GM12878 (cell line): ENCODE data around the gene WAS. TPM values are rescaled to one million over a fixed set of nuclear protein-coding genes. Genes with fewer than 3 reads are reported as not detected.

ENCODE experiments used
- ATAC-seq: fragments of 200-7000 bp; cut with Tn5 transposase; 3 replicates; pipeline ENCODE4 v1.9.1; 2020; ENCODE audit warnings: mild to moderate bottlenecking, moderate library complexity
- BruUV-seq: library from RNA; stranded (reverse); fragments of 400-500 nt; replicated peaks from 2 replicates; lab custom pipeline; 2021; lab: Mats Ljungman, UMichigan
- CTCF ChIA-PET: fragments of 300-600 bp; sonication (Branson Sonifier 250); formaldehyde crosslinking; extraction: SDS; loops from one replicate; lab custom pipeline; 2021; ENCODE audit warnings: inconsistent platforms; lab: Yijun Ruan, JAX
- POLR2A ChIA-PET: fragments of 350-600 bp; formaldehyde crosslinking; extraction: SDS; loops from one replicate; lab custom pipeline; 2021; ENCODE audit warnings: inconsistent platforms; lab: Charles Lee
- RAD21 ChIA-PET: fragments of 300-600 bp; sonication (Branson Sonifier 250); formaldehyde crosslinking; loops from one replicate; lab custom pipeline; 2023; ENCODE audit warnings: antibody characterized with exemption; ENCODE audit not compliant: unreplicated experiment; lab: Charles Lee
- SMC1A ChIA-PET: fragments of 300-600 bp; sonication (Branson Sonifier 250); formaldehyde crosslinking; loops from one replicate; lab custom pipeline; 2023; ENCODE audit not compliant: unreplicated experiment, uncharacterized antibody; lab: Charles Lee
- DNase-seq: peaks from one replicate; pipeline ENCODE4 v3.0.0-alpha.2; 2011; ENCODE audit warnings: low read depth, low spot score
- FAIRE-seq: peaks from 3 replicates; lab custom pipeline; 2011; peaks lifted over from hg19 to GRCh38; lab: Jason Lieb, UNC
- H2AFZ ChIP-seq: 2 replicates; pipeline ENCODE4 v1.6.0; 2011; ENCODE audit warnings: low read depth, low read length, control low read depth; ENCODE audit not compliant: control insufficient read depth
- H3K27ac ChIP-seq: 2 replicates; pipeline ENCODE4 v1.5.1; 2011; ENCODE audit warnings: control low read depth; ENCODE audit not compliant: control insufficient read depth, insufficient read depth
- H3K27me3 ChIP-seq, 2 experiments: replicated peaks in 1 of 2; 2 replicates each; pipeline versions ENCODE4 v1.6.0 to v1.6.1; 2011; ENCODE audit warnings: low read length in 1 of 2; ENCODE audit not compliant: control insufficient read depth in 2 of 2, insufficient read depth in 2 of 2
- H3K36me3 ChIP-seq, 2 experiments: 2 replicates each; pipeline ENCODE4 v1.5.1; 2011; ENCODE audit warnings: low read length in 1 of 2; ENCODE audit not compliant: control insufficient read depth in 2 of 2, insufficient read depth in 2 of 2
- H3K4me1 ChIP-seq: 2 replicates; pipeline ENCODE4 v1.6.1; 2011; ENCODE audit warnings: mild to moderate bottlenecking, low read length, moderate library complexity, mixed read lengths; ENCODE audit not compliant: control insufficient read depth, insufficient read depth
- H3K4me2 ChIP-seq: 2 replicates; pipeline ENCODE4 v1.6.0; 2011; ENCODE audit warnings: control low read depth; ENCODE audit not compliant: control insufficient read depth, insufficient read depth
- H3K4me3 ChIP-seq: fragments of 200-600 bp; sonication (generic); 2 replicates; pipeline ENCODE4 v1.5.1; 2016
- H3K79me2 ChIP-seq: 2 replicates; pipeline ENCODE4 v1.6.0; 2011; ENCODE audit warnings: low read length; ENCODE audit not compliant: control insufficient read depth, insufficient read depth
- H3K9ac ChIP-seq: 2 replicates; pipeline ENCODE4 v1.8.0; 2011; ENCODE audit warnings: low read length, control low read depth, mixed read lengths; ENCODE audit not compliant: control insufficient read depth, insufficient read depth
- H3K9me3 ChIP-seq: replicated peaks from 3 replicates; pipeline ENCODE4 v1.5.1; 2011; ENCODE audit warnings: mild to moderate bottlenecking, low read length; ENCODE audit not compliant: control insufficient read depth, insufficient read depth
- H4K20me1 ChIP-seq: 2 replicates; pipeline ENCODE4 v1.6.0; 2011; ENCODE audit not compliant: control insufficient read depth, insufficient read depth
- CHD2 ChIP-seq: IDR thresholded peaks from 2 replicates; pipeline ENCODE4 v1.6.1; 2011; ENCODE audit warnings: low read depth, low read length, improper control_type of control experiment, borderline replicate concordance
- CTCF ChIP-seq, 3 experiments: IDR thresholded peaks in 2 of 3; conservative IDR thresholded peaks in 1 of 3; 2 replicates each; pipeline ENCODE4 v1.5.1; 2011; ENCODE audit warnings: low read depth in 3 of 3, low read length in 3 of 3, mild to moderate bottlenecking in 3 of 3, control low read depth in 2 of 3, moderate library complexity in 2 of 3, inconsistent platforms in 1 of 3, mixed read lengths in 1 of 3; ENCODE audit not compliant: control insufficient read depth in 2 of 3, insufficient read depth in 1 of 3; ENCODE audit errors: extremely low read depth in 1 of 3
- ELK1 ChIP-seq: IDR thresholded peaks from 2 replicates; pipeline ENCODE4 v1.6.1; 2012; ENCODE audit warnings: low read depth, low read length, improper control_type of control experiment
- ESRRA ChIP-seq: IDR thresholded peaks from 2 replicates; pipeline ENCODE4 v1.6.1; 2012; ENCODE audit warnings: mild to moderate bottlenecking, low read length, improper control_type of control experiment
- TCF7 ChIP-seq: IDR thresholded peaks from 2 replicates; pipeline ENCODE4 v1.6.1; 2014; ENCODE audit warnings: antibody characterized with exemption, borderline replicate concordance
- USF2 ChIP-seq: IDR thresholded peaks from 2 replicates; pipeline ENCODE4 v1.6.1; 2011; ENCODE audit warnings: low read depth, low read length, improper control_type of control experiment, borderline replicate concordance
- in situ Hi-C: fragments of 300-500 bp; cut with MboI; formaldehyde crosslinking; loops from 9 replicates; pipeline ENCODE4 v1.14.3; 2018; ENCODE audit warnings: mixed read lengths
- intact Hi-C: fragments of 100-400 bp; cut with micrococcal nuclease; formaldehyde crosslinking; loops from one replicate; pipeline ENCODE4 v1.14.2; 2022; ENCODE audit not compliant: unreplicated experiment
- polyA plus RNA-seq, 11 experiments: library from polyadenylated mRNA; depleted of rRNA in 4 of 11; unstranded in 6 of 11; stranded (reverse) in 5 of 11; fragments of >200 nt; fragmentation: Nextera tagmentation in 4 of 11; fragmentation: Illumina TruSeq in 1 of 11; extraction: Ambion mirVana in 4 of 11; extraction: Trizol in 1 of 11; gene quantifications; 1 replicate in 1 of 11; 2 replicates in 10 of 11; pipeline versions ENCODE4 v1.2.1 to v1.2.3, GENCODE V29; 2011 to 2016; ENCODE audit warnings: inconsistent platforms in 2 of 11, missing spikeins in 2 of 11, low read depth in 1 of 11
- total RNA-seq, 4 experiments: library from RNA; depleted of rRNA in 3 of 4; stranded (reverse); fragments of >200 nt in 3 of 4; fragmentation: Illumina TruSeq in 1 of 4; extraction: Trizol in 1 of 4; gene quantifications; 2 replicates each; pipeline versions ENCODE4 v1.2.1 to v1.2.3, GENCODE V29; 2013 to 2021

WAS gene
- total and polyA plus RNA-seq, 10 of the 15 experiments (the other 5 are each of a cell fraction or from before 2014, with no cell fraction given): 1.6 to 84.7 (median 23.0) TPM

- Histone ChIP-seq H3K4me1 (no peaks in the 10 kb centered on the region), H3K27ac (no peak overlapping the region), H3K27me3 (no peaks in the 10 kb centered on the region)
Measured at GRCh38 chrX:48721916-48722315, 38.3 kb downstream of the WAS start.

More at GRCh38 chrX:48721916-48722315, 38.3 kb downstream of the WAS start:
- H3K9me3 ChIP-seq: no peaks in the 10 kb centered on the region; the same call in 2 of the 3 replicates
- H4K20me1 ChIP-seq: no peaks in the 10 kb centered on the region
- RAD21 ChIA-PET: no interaction called here
- ATAC-seq (no peak), DNase-seq (no peak), FAIRE-seq (no peak)
- CTCF ChIA-PET: no interaction called here
- BruUV-seq: no TSS peak
- SMC1A ChIA-PET: no interaction called here
- no peak overlapping the region for H3K4me3 ChIP-seq
- intact Hi-C loops (no loop called here), in situ Hi-C loops (no loop called here)
- H3K4me2 ChIP-seq: no peak overlapping the region
- POLR2A ChIA-PET: no interaction called here
- TF ChIP-seq CTCF (IDR thresholded peaks at IDR 0.05 in 2 of 3, conservative IDR thresholded peaks at IDR 0.05 in 1 of 3; ENCODE audit: control insufficient read depth in 2 of 3, extremely low read depth in 1 of 3, insufficient read depth in 1 of 3, low read depth in 3 of 3, low read length in 3 of 3) (no peak), TCF7 (no peak), ESRRA (no peak), ELK1 (no peak), USF2 (no peak), CHD2 (no peak)
- no peaks in the 10 kb centered on the region for H3K36me3 ChIP-seq
- no peaks in the 10 kb centered on the region for H3K79me2 ChIP-seq
- H2AFZ ChIP-seq: no peak overlapping the region
- H3K9ac ChIP-seq: no peak overlapping the region
